Measurements from ENCODE around the gene SH3PXD2A.

DNA sequence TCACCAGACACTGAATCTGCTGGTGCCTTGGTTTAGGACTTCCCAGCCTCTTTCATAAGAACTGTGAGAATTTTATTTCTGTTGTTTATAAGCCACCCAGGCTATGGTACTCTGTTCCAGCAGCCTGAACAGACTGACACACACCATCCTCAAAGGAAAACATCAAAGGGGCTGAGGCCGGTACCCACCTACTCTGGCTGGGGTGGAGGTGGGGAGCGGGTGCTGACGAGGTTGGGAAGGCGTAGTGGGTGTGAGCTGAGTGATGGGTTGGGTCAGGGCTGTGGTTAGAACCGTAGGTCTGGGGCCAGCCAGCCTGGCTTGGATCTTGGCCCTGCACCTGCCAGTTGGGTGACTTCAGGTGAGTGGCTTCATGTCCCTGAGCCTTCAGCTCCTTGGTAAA is 136.3 kb downstream of the SH3PXD2A start:
- TF ChIP-seq, protein P1, sequence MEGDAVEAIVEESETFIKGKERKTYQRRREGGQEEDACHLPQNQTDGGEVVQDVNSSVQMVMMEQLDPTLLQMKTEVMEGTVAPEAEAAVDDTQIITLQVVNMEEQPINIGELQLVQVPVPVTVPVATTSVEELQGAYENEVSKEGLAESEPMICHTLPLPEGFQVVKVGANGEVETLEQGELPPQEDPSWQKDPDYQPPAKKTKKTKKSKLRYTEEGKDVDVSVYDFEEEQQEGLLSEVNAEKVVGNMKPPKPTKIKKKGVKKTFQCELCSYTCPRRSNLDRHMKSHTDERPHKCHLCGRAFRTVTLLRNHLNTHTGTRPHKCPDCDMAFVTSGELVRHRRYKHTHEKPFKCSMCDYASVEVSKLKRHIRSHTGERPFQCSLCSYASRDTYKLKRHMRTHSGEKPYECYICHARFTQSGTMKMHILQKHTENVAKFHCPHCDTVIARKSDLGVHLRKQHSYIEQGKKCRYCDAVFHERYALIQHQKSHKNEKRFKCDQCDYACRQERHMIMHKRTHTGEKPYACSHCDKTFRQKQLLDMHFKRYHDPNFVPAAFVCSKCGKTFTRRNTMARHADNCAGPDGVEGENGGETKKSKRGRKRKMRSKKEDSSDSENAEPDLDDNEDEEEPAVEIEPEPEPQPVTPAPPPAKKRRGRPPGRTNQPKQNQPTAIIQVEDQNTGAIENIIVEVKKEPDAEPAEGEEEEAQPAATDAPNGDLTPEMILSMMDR (conservative IDR thresholded peaks at IDR 0.05 in 1 of 2, IDR thresholded peaks at IDR 0.05 in 1 of 2; ENCODE audit: extremely low read depth in 1 of 2, insufficient read depth in 1 of 2, low read depth in 1 of 2, low read length in 2 of 2): no peak
- TF ChIP-seq EZH2 (IDR thresholded peaks at IDR 0.05; ENCODE audit: borderline replicate concordance, low read length): no peak

Data from mammary epithelial cell (primary cell).